ENCODE data around the gene TOMM70. TPM values are rescaled to one million over a fixed set of nuclear protein-coding genes. Genes with fewer than 3 reads are reported as not detected.

The TOMM70 gene
- total and polyA plus RNA-seq, 2 donors, result 37.0 to 96.6 TPM

DNA sequence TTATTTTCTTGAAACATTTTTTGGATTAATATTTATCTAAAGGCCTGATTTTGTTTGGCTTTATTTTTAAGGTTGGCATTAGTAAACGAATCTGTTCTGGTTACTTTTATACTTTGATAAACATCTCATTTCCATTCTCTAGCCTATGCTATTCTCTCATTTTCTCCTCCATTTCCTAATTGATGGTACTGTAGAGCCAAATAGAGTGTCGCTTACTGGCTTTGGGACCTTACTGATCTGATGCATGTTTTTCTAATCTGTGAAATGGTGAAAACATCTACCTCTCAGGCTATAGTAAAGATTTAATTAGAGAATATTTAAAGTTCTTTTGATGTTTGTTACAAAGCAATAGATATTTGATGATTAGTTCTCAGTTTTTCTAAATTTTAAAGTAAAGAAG lies 2.0 kb upstream of the TOMM70 start:
- WGBS, result 27% methylated on average over 2 of the region's 2 CpGs
- no peak for DNase-seq (ENCODE audit: extremely low spot score)
- peak overlapping the region; percentile 33 for H3K4me3 ChIP-seq (ENCODE audit: low read depth, low read length)
- no peak overlapping the region for H3K27ac ChIP-seq (ENCODE audit: low read depth)
- no peaks in the 10 kb centered on the region for H3K36me3 ChIP-seq (ENCODE audit: insufficient read depth)
- H3K4me1 ChIP-seq (ENCODE audit: insufficient read depth), result no peaks in the 10 kb centered on the region

DNA sequence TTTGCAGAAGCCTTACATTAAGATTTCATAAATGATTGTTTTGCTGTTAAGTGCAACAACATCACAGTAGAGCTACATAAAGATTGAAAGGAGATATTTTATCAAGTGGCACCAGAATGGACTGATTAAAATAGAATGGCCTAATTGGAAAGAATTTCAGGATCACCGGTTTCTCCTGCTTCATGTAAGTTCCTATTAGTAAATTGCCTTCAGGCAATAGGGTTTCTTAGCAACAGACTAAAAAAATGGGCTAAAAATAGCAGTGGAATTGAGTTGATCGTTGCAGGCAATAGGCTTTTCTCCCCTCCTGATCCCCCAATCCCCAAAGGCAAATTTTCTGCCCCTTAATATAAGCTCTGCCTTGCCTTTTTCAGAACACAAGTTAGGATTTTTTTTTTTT lies 1.4 kb upstream of the TOMM70 start:
- Histone ChIP-seq H3K27ac (ENCODE audit: low read depth) (no peak overlapping the region), H3K4me1 (ENCODE audit: insufficient read depth) (no peaks in the 10 kb centered on the region)
- 1% methylated on average over 2 of the region's 2 CpGs for WGBS

DNA sequence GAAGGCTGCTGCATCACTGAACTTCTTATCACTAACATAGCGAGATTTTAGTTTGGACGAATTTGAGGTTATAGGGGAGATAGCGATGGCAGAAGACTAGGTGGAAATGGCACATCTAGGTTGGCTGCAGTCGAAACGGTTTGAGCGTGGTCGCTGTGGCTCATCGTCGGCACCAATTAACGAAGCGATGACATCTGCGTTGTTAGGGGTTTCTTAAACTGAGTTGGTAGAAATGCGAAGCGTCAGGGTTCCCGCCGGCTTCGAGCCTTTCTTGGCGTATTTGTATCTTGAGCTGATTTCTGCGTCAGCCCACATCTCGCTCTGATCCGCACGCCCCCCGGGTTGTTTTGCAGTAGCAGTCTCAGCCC lies 769 bp upstream of the TOMM70 start:
- H3K4me1 ChIP-seq (ENCODE audit: insufficient read depth), result no peaks in the 10 kb centered on the region

More for the DNA sequence above, 1.4 kb upstream of the TOMM70 start:
- H3K4me3 ChIP-seq (ENCODE audit: low read depth, low read length), result peak overlapping the region; percentile 93
- no peaks in the 10 kb centered on the region for H3K36me3 ChIP-seq (ENCODE audit: insufficient read depth)
- DNase-seq (ENCODE audit: extremely low spot score), result peak; percentile 36

DNA sequence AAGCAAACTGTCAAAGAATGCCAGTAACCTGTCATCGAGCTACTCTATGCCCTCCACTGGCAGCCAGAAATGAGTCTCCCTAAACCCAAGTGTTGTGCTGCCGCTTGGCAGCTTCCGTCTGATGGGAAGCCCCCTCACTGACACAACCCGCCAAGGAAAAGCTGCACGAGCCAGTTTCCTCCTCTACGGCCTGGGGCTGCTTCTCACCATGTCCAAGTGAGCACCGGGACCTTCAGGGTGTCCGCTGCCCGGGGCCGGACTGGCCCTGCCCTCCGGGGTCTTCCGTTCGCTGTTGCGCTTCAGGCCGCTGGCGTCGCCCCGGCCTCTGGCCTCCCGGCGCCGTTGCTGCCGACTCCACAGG lies 490 bp downstream of the TOMM70 start:
- DNase-seq (ENCODE audit: extremely low spot score), result no peak
- Histone ChIP-seq H3K4me1 (ENCODE audit: insufficient read depth) (no peaks in the 10 kb centered on the region), H3K27ac (ENCODE audit: low read depth) (peak overlapping the region; percentile 82), H3K36me3 (ENCODE audit: insufficient read depth) (no peaks in the 10 kb centered on the region), H3K4me3 (ENCODE audit: low read depth, low read length) (peak overlapping the region; percentile 93)
- WGBS, result under 1% methylated on average over 22 of the region's 22 CpGs

More for the DNA sequence above, 769 bp upstream of the TOMM70 start:
- no peaks in the 10 kb centered on the region for H3K36me3 ChIP-seq (ENCODE audit: insufficient read depth)
- WGBS, result under 1% methylated on average over 23 of the region's 23 CpGs
- H3K4me3 ChIP-seq (ENCODE audit: low read depth, low read length), result peak overlapping the region; percentile 93
- DNase-seq (ENCODE audit: extremely low spot score), result peak; percentile 18
- peak overlapping the region; percentile 66 for H3K27ac ChIP-seq (ENCODE audit: low read depth)

DNA sequence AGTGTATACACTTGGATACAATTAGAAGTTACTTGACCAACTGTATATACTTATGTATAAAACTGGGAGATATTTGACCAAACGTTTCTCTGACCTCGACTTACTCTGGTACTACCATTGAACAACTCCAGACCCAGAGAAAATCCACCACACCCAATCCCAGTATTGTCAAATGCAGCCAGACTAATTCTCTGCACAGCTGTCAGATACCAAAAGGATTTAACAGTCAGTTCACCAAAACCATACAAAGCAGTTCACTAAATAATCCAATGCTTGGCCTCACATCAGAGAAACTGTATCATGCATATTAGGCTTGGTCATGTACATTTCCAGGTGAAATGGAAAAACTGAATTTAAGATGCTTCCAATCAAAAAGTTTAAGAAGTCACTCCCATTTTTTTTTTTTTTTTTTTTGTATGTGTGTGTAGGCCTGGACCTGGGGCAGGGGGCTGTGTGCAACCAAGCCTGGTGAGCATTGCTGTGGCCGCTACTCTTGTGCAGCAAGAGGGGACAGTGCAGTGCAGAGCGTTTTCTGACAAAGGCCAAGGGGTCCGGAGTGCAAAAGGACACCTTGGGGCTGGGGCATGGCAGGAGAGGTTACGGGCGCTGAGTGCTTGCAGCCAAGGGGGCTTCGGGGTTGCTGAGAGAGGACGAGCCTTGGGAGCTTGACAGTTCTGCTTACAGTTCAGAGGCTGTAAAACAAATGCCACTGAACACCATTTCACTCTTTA lies 1.4 kb downstream of the TOMM70 start:
- Histone ChIP-seq H3K27ac (ENCODE audit: low read depth) (no peak overlapping the region), H3K4me1 (ENCODE audit: insufficient read depth) (no peaks in the 10 kb centered on the region), H3K4me3 (ENCODE audit: low read depth, low read length) (peak overlapping the region; percentile 93), H3K36me3 (ENCODE audit: insufficient read depth) (no peaks in the 10 kb centered on the region)
- no peak for DNase-seq (ENCODE audit: extremely low spot score)
- 33% methylated on average over 9 of the region's 9 CpGs for WGBS

DNA sequence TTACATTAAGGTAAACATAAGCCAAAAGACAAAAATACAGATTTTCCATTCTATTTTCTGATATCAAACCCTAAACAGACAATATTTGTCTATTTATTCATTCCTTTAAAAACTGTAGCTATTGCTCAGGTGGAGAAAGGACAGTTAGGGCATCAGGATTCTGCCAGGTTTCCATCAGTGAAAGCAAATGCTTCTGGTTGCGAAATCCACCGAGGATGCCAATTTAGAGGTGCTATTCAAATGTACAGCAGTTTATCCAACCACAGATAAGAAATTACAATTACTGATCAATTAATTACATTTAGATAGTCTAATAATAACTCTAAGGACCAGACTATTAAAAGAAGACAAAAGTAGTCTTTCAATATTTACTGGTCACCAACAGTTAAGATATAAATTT lies 3.9 kb downstream of the TOMM70 start:
- no peak overlapping the region for H3K27ac ChIP-seq (ENCODE audit: low read depth)
- no peak overlapping the region for H3K4me3 ChIP-seq (ENCODE audit: low read depth, low read length)
- no peaks in the 10 kb centered on the region for H3K36me3 ChIP-seq (ENCODE audit: insufficient read depth)
- no peaks in the 10 kb centered on the region for H3K4me1 ChIP-seq (ENCODE audit: insufficient read depth)
- DNase-seq (ENCODE audit: extremely low spot score), result no peak
- 78% methylated on average over 2 of the region's 2 CpGs for WGBS

DNA sequence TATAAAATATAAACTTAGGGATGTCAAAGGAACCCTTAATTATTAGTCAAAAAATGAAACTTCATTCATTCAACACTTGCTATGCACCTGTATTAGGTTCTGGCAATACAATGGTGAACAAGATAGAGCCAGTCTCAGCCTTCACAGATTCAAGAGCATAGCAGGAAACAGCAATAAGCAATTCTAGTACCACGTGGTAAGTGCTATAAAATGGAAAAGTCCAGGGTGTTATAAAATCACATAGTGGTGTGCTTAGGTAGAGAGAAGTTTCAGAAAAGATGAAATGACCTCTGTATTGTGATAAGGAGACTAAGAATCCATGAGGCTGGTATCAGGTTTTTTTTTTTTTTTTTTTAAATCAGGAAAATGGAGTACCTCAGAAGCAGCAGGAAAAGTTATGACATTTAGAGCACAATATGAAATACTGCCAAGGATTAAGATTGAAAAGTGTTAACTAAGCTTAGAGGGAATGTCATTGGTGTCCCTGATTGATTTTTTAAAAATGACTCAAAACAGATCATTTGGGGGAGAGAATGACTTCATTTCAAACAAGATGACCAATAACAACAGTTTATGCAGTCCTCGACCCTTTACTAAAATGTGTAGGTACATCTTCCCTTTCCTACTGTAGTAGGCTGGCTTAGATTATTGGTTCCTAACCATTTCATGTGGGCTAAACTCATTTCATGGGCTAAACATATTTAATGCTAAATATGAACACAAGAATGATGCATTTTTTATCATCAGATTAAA lies 5.0 kb downstream of the TOMM70 start:
- Histone ChIP-seq H3K27ac (ENCODE audit: low read depth) (no peak overlapping the region), H3K4me3 (ENCODE audit: low read depth, low read length) (no peak overlapping the region), H3K4me1 (ENCODE audit: insufficient read depth) (no peaks in the 10 kb centered on the region), H3K36me3 (ENCODE audit: insufficient read depth) (no peaks in the 10 kb centered on the region)
- WGBS, result 64% methylated on average over 2 of the region's 2 CpGs
- no peak for DNase-seq (ENCODE audit: extremely low spot score)

DNA sequence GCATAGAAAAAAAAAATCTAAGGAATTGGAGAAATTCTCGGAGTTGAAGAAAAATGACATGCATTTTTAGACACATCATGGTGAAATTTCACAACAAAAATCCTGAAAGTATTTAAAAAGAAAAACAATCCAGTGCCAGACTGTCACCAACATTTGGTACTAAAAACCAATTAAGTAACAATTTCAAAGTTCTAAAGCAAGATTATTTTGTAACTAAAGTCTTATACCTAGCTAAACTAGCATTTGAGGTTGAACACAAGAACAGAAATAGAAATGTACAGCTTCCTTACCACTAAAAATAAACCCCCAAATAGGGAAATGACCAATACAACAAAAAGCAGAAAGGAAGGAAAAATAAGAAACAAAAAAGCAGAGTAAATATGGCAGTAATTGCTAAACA lies 11.9 kb downstream of the TOMM70 start:
- no peak for DNase-seq (ENCODE audit: extremely low spot score)
- WGBS, result 99% methylated on average over 1 of the region's 1 CpG
- no peaks in the 10 kb centered on the region for H3K4me1 ChIP-seq (ENCODE audit: insufficient read depth)

DNA sequence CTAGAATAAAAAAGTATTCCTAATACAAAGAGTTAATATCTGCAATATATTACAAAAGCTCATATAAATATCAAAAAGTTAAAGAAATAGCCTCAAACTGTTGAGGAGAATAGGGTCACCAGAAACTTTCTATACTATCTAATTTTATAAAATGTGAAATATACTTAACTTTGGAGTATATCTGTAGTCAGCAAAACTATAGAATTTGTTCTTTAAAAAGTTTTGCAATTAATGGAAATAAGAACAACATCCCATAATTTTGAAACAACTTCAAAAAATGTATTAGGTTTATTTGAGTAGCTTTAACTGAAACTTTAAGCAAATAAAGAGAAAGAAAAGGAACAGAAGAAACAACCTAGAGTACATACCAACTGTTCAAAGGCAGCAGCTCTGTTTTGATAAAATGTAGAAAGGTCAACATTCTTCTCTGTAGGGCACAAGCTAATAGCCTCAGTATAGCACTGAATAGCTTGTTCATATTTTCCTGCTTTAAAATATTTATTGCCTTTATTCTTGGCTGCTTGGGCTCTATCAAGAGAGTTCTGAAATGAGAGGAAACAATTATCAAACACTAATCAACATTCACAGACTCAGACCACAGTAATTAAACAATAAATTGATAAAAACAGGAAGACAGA lies 14.3 kb downstream of the TOMM70 start:
- Histone ChIP-seq H3K27ac (ENCODE audit: low read depth) (no peak overlapping the region), H3K4me1 (ENCODE audit: insufficient read depth) (no peaks in the 10 kb centered on the region), H3K36me3 (ENCODE audit: insufficient read depth) (no peaks in the 10 kb centered on the region), H3K4me3 (ENCODE audit: low read depth, low read length) (no peak overlapping the region)
- DNase-seq (ENCODE audit: extremely low spot score), result no peak

More for the DNA sequence above, 11.9 kb downstream of the TOMM70 start:
- Histone ChIP-seq H3K27ac (ENCODE audit: low read depth) (no peak overlapping the region), H3K36me3 (ENCODE audit: insufficient read depth) (no peaks in the 10 kb centered on the region), H3K4me3 (ENCODE audit: low read depth, low read length) (no peak overlapping the region)

DNA sequence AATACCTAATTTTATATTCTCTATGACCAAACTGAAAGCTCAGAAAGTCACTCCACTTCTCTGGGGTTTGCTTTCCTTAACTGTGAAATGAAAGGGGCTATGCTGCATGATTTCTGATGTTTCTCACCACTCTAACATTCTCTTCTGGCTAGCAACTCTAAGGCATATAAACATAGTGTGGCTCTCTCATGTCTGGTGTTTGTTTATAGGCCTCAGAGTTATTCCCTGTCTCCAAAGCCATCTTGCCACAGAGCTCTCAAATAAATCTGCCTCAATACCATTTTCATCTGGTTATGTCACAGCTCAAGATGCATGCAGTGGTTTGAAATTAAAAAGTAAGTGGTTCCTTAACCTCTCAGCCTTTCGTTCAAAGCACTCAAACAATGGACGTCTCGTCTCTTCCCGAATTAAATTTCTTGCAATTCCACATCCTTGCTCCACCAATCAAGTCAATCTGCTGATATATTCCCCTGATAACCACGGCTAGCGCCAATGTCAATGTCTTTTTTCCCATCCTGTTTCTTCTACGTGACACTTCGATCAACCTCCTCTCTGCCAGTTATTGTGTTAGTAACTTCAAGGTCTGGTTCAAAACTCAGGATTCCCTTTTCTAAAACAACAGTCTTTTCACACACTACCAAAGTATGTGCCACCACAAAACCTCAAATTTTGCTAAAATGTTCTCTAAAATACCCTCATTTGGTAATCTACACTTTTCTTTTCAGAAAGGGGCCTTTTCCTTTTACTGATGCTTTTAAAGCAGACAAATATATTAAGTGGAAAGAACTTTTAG lies 16.0 kb downstream of the TOMM70 start:
- Histone ChIP-seq H3K36me3 (ENCODE audit: insufficient read depth) (no peaks in the 10 kb centered on the region), H3K4me3 (ENCODE audit: low read depth, low read length) (no peak overlapping the region), H3K4me1 (ENCODE audit: insufficient read depth) (no peaks in the 10 kb centered on the region), H3K27ac (ENCODE audit: low read depth) (no peak overlapping the region)
- no peak for DNase-seq (ENCODE audit: extremely low spot score)
- WGBS, result 80% methylated on average over 8 of the region's 8 CpGs

DNA sequence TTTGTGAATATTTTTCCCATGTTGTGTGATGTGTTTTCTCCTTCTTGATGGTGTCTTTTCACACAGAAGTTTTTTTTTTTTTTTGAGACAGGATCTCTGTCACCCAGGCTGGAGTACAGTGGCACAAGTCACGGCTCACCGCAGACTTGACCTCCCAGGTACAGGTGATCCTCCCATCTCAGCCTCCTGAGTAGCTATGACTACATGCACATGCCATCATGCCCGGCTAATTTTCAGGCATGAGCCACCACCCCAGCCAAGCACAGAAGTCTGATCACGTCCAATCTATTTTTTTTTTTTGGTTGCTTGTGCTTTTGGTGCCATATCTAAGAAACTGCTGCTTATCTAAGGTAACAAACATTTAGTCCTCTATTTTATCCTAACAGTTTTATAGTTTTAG lies 24.6 kb downstream of the TOMM70 start:
- H3K4me3 ChIP-seq (ENCODE audit: low read depth, low read length), result no peak overlapping the region
- no peak overlapping the region for H3K27ac ChIP-seq (ENCODE audit: low read depth)
- H3K4me1 ChIP-seq (ENCODE audit: insufficient read depth), result no peaks in the 10 kb centered on the region
- peaks cover 3% of the 10 kb centered on the region for H3K36me3 ChIP-seq (ENCODE audit: insufficient read depth)
- no peak for DNase-seq (ENCODE audit: extremely low spot score)
- WGBS, result 95% methylated on average over 4 of the region's 4 CpGs

DNA sequence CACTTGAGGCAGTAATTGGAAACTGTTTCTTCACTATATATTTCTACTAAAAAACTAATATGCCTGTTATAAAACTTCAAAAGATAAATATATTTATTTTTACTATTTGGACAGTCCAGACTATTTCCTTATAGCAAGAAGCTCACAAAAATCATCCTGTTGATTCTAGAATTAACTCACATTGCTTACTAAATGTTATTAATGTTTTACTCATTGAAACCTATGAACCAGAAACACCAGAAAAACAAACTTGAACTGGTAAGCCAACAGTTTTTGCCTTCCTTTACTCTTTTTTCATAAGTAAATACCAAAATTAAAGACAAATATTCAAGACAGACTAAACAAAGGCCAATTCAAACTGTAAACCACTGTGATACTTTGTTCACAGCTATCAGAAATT lies 26.4 kb downstream of the TOMM70 start:
- Histone ChIP-seq H3K4me3 (ENCODE audit: low read depth, low read length) (no peak overlapping the region), H3K36me3 (ENCODE audit: insufficient read depth) (peaks cover 2% of the 10 kb centered on the region), H3K4me1 (ENCODE audit: insufficient read depth) (no peaks in the 10 kb centered on the region), H3K27ac (ENCODE audit: low read depth) (no peak overlapping the region)
- no peak for DNase-seq (ENCODE audit: extremely low spot score)

DNA sequence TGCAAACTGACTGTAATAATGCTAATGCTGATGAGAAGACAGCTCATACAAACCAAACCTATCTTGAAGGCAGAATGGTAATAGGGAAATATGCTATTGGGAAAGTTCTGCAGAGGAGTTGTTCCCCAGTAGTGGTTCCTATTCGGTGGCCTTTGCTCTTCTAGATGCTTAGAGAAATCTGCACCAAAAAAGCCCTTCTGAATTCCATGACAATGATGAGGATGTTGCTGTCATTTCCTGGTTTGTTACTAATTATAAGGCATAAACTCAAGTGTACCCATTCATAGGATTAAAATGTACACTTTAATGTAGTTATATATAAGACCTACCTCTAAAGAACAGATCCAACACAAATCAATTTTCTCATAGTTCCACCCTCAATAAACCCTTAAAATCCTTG lies 30.1 kb downstream of the TOMM70 start:
- H3K4me1 ChIP-seq (ENCODE audit: insufficient read depth), result no peaks in the 10 kb centered on the region
- H3K27ac ChIP-seq (ENCODE audit: low read depth), result no peak overlapping the region
- DNase-seq (ENCODE audit: extremely low spot score), result no peak
- H3K4me3 ChIP-seq (ENCODE audit: low read depth, low read length), result no peak overlapping the region
- WGBS, result 98% methylated on average over 1 of the region's 1 CpG
- H3K36me3 ChIP-seq (ENCODE audit: insufficient read depth), result peaks cover 4% of the 10 kb centered on the region
